ENCODE data around the gene SCCPDH. TPM values are rescaled to one million over a fixed set of nuclear protein-coding genes. Genes with fewer than 3 reads are reported as not detected.

Gene SCCPDH
- total and polyA plus RNA-seq, 2 of the 13 experiments (the other 11 are each of a cell fraction or from before 2014, with no cell fraction given), result 36.7 to 62.3 TPM

DNA sequence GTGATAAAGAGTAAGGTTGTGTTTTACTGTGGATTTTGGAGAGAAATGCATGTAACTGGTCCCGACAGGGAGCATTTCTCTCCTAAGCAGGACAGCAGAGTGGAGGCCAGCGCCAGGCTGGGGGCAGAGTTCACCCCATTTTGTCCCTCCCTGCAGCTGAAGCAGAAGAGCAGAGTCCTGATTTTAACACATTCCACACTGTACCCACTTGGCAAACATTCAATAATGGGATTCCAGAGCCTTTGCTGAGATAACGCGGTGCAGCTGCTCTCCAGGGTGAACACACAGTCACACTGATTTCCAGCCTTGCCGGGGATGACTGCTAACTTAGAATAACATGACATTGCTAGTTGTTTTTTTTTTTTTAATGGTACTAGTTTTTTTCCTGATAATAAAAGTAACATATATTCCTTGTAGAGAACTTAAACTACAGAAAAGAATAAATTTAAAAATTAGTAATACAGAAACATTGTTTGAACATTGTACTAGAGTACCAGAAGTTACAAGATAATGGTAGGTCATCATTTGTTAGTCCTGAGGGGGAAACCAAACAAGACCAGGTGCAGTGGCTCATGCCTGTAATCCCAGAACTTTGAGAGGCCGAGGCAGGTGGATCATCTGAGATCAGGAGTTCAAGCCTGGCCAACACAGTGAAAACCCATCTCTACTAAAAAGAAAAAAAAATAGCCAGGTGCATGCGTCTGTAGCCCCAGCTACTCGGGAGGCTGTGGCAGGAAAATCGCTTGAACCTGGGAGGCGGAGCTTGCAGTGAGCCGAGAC is 77.2 kb downstream of the SCCPDH start (continued):
- peak; percentile 36; the same call in 1 of the 2 replicates for TF ChIP-seq SOX5 (CRISPR knock-in tag; IDR thresholded peaks at IDR 0.05; ENCODE audit: borderline replicate concordance)
- TF ChIP-seq ZNF263 (CRISPR knock-in tag; IDR thresholded peaks at IDR 0.05), result peak; percentile 41; the same call in 1 of the 2 replicates
- no peak for TF ChIP-seq MTERF4 (CRISPR knock-in tag; IDR thresholded peaks at IDR 0.05)
- no peak for TF ChIP-seq ZNF879 (CRISPR knock-in tag; IDR thresholded peaks at IDR 0.05)
- no peak for TF ChIP-seq DR1 (CRISPR knock-in tag; IDR thresholded peaks at IDR 0.05)
- TF ChIP-seq SP5 (CRISPR knock-in tag; IDR thresholded peaks at IDR 0.05; ENCODE audit: borderline replicate concordance, low read depth), result peak; percentile 79
- TF ChIP-seq, protein P1, sequence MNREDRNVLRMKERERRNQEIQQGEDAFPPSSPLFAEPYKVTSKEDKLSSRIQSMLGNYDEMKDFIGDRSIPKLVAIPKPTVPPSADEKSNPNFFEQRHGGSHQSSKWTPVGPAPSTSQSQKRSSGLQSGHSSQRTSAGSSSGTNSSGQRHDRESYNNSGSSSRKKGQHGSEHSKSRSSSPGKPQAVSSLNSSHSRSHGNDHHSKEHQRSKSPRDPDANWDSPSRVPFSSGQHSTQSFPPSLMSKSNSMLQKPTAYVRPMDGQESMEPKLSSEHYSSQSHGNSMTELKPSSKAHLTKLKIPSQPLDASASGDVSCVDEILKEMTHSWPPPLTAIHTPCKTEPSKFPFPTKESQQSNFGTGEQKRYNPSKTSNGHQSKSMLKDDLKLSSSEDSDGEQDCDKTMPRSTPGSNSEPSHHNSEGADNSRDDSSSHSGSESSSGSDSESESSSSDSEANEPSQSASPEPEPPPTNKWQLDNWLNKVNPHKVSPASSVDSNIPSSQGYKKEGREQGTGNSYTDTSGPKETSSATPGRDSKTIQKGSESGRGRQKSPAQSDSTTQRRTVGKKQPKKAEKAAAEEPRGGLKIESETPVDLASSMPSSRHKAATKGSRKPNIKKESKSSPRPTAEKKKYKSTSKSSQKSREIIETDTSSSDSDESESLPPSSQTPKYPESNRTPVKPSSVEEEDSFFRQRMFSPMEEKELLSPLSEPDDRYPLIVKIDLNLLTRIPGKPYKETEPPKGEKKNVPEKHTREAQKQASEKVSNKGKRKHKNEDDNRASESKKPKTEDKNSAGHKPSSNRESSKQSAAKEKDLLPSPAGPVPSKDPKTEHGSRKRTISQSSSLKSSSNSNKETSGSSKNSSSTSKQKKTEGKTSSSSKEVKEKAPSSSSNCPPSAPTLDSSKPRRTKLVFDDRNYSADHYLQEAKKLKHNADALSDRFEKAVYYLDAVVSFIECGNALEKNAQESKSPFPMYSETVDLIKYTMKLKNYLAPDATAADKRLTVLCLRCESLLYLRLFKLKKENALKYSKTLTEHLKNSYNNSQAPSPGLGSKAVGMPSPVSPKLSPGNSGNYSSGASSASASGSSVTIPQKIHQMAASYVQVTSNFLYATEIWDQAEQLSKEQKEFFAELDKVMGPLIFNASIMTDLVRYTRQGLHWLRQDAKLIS (CRISPR knock-in tag; IDR thresholded peaks at IDR 0.05), result no peak
- TF ChIP-seq PATZ1 (CRISPR knock-in tag; IDR thresholded peaks at IDR 0.05), result peak; percentile 64
- peak; percentile 57; the same call in 1 of the 2 replicates for TF ChIP-seq ZSCAN29 (CRISPR knock-in tag; conservative IDR thresholded peaks at IDR 0.05)
- TF ChIP-seq PRPF4 (IDR thresholded peaks at IDR 0.05; ENCODE audit: low read depth, low read length, poor library complexity, severe bottlenecking), result no peak
- TF ChIP-seq PHB2 (IDR thresholded peaks at IDR 0.05; ENCODE audit: partially characterized antibody), result no peak
- TF ChIP-seq FOXA3 (CRISPR knock-in tag; IDR thresholded peaks at IDR 0.05), result no peak
- TF ChIP-seq SP2 (CRISPR knock-in tag; IDR thresholded peaks at IDR 0.05), result no peak
- TF ChIP-seq, protein P2, sequence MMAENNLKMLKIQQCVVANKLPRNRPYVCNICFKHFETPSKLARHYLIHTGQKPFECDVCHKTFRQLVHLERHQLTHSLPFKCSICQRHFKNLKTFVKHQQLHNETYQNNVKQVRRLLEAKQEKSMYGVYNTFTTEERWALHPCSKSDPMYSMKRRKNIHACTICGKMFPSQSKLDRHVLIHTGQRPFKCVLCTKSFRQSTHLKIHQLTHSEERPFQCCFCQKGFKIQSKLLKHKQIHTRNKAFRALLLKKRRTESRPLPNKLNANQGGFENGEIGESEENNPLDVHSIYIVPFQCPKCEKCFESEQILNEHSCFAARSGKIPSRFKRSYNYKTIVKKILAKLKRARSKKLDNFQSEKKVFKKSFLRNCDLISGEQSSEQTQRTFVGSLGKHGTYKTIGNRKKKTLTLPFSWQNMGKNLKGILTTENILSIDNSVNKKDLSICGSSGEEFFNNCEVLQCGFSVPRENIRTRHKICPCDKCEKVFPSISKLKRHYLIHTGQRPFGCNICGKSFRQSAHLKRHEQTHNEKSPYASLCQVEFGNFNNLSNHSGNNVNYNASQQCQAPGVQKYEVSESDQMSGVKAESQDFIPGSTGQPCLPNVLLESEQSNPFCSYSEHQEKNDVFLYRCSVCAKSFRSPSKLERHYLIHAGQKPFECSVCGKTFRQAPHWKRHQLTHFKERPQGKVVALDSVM (CRISPR knock-in tag; IDR thresholded peaks at IDR 0.05), result peak; percentile 52; the same call in 1 of the 2 replicates
- no peak for TF ChIP-seq MAFG (CRISPR knock-in tag; IDR thresholded peaks at IDR 0.05)
- TF ChIP-seq ZNF766 (CRISPR knock-in tag; IDR thresholded peaks at IDR 0.05; ENCODE audit: borderline replicate concordance), result peak; percentile 48; the same call in 1 of the 2 replicates
- TF ChIP-seq IKZF1 (IDR thresholded peaks at IDR 0.05), result no peak
- no peak for TF ChIP-seq CENPX (CRISPR knock-in tag; IDR thresholded peaks at IDR 0.05)
- no peak for TF ChIP-seq FOXP1 (IDR thresholded peaks at IDR 0.05)
- peak; percentile 39; the same call in 1 of the 2 replicates for TF ChIP-seq FOXP1 (CRISPR knock-in tag; IDR thresholded peaks at IDR 0.05)
- no peak for TF ChIP-seq ARNT (IDR thresholded peaks at IDR 0.05)
- TF ChIP-seq NFIC (IDR thresholded peaks at IDR 0.05; ENCODE audit: low read length), result peak; percentile 27; the same call in 1 of the 2 replicates
- TF ChIP-seq ZNF530 (CRISPR knock-in tag; IDR thresholded peaks at IDR 0.05; ENCODE audit: low read depth), result no peak

Data from HepG2 (cell line).